ENCODE results near the gene CDKN2AIPNL. TPM values are rescaled to one million over a fixed set of nuclear protein-coding genes. Genes with fewer than 3 reads are reported as not detected.

The CDKN2AIPNL gene
- total RNA-seq, 4 donors from 2014 or later, result 17.9 to 19.9 (median 18.8) TPM

GRCh38 chr5:134397196-134397595 is 14.5 kb downstream of the CDKN2AIPNL start:
- H3K4me3 ChIP-seq, result no peak overlapping the region
- H3K27ac ChIP-seq (replicated peaks in 1 of 4), result no peak overlapping the region
- no peaks in the 10 kb centered on the region for H3K4me1 ChIP-seq
- peaks cover 27 to 85% (median 71%) of the 10 kb centered on the region in 4 donors for H3K36me3 ChIP-seq
- H3K27me3 ChIP-seq, result no peaks in the 10 kb centered on the region
- H3K9me3 ChIP-seq, result no peaks in the 10 kb centered on the region
- DNase-seq (ENCODE audit: extremely low spot score), result no peak
- TF ChIP-seq CTCF (IDR thresholded peaks at IDR 0.05) (no peak), POLR2AphosphoS5 (IDR thresholded peaks at IDR 0.05) (peak in 1 of 2 donors; percentile 19)
- intact Hi-C loops (cut with DNase I), result no loop called here
- WGBS, result 86% methylated on average over 1 of the region's 2 CpGs

GRCh38 chr5:134396274-134396673 is 15.4 kb downstream of the CDKN2AIPNL start:
- intact Hi-C loops (cut with DNase I), result no loop called here
- no peak for DNase-seq (ENCODE audit: extremely low spot score)
- 80% methylated on average over 4 of the region's 4 CpGs for WGBS
- H3K27ac ChIP-seq (replicated peaks in 1 of 4), result no peak overlapping the region
- no peaks in the 10 kb centered on the region for H3K4me1 ChIP-seq
- H3K9me3 ChIP-seq, result no peaks in the 10 kb centered on the region
- peaks cover 31 to 85% (median 74%) of the 10 kb centered on the region in 4 donors for H3K36me3 ChIP-seq
- H3K27me3 ChIP-seq, result no peaks in the 10 kb centered on the region
- no peak for TF ChIP-seq POLR2AphosphoS5 (IDR thresholded peaks at IDR 0.05)
- no peak for TF ChIP-seq EP300 (IDR thresholded peaks at IDR 0.05)
- no peak for TF ChIP-seq CTCF (IDR thresholded peaks at IDR 0.05)
- no peak for TF ChIP-seq POLR2A (IDR thresholded peaks at IDR 0.05; ENCODE audit: low read depth)
- H3K4me3 ChIP-seq, result no peak overlapping the region

- no peak for TF ChIP-seq POLR2AphosphoS5 (IDR thresholded peaks at IDR 0.05)
- Histone ChIP-seq H3K4me3 (no peak overlapping the region), H3K9me3 (no peaks in the 10 kb centered on the region), H3K36me3 (peaks cover 45 to 93% (median 84%) of the 10 kb centered on the region in 4 donors), H3K27ac (replicated peaks in 1 of 4) (no peak overlapping the region), H3K27me3 (no peaks in the 10 kb centered on the region), H3K4me1 (no peaks in the 10 kb centered on the region)
- no peak for DNase-seq (ENCODE audit: extremely low spot score)
- intact Hi-C loops (cut with DNase I), result no loop called here
- 90% methylated on average over 7 of the region's 7 CpGs for WGBS
Observed at GRCh38 chr5:134394932-134395331, 16.7 kb downstream of the CDKN2AIPNL start.

- no peak for DNase-seq (ENCODE audit: extremely low spot score)
- Histone ChIP-seq H3K4me1 (no peaks in the 10 kb centered on the region), H3K36me3 (peaks cover 62 to 100% (median 96%) of the 10 kb centered on the region in 4 donors), H3K4me3 (no peak overlapping the region), H3K9me3 (no peaks in the 10 kb centered on the region), H3K27me3 (no peaks in the 10 kb centered on the region), H3K27ac (replicated peaks in 1 of 4) (no peak overlapping the region)
- no peak for TF ChIP-seq CTCF (IDR thresholded peaks at IDR 0.05)
- WGBS, result 65% methylated on average over 2 of the region's 2 CpGs
- intact Hi-C loops (cut with DNase I), result no loop called here
Observed at GRCh38 chr5:134392301-134392700, 19.4 kb downstream of the CDKN2AIPNL start.

- intact Hi-C loops (cut with DNase I), result no loop called here
- WGBS, result 100% methylated on average over 1 of the region's 1 CpG
- TF ChIP-seq EP300 (IDR thresholded peaks at IDR 0.05), result no peak
- TF ChIP-seq POLR2AphosphoS5 (IDR thresholded peaks at IDR 0.05), result no peak
- TF ChIP-seq CTCF (IDR thresholded peaks at IDR 0.05), result no peak
- TF ChIP-seq POLR2A (IDR thresholded peaks at IDR 0.05; ENCODE audit: low read depth), result no peak
- no peaks in the 10 kb centered on the region for H3K4me1 ChIP-seq
- H3K27ac ChIP-seq (replicated peaks in 1 of 4), result no peak overlapping the region
- H3K27me3 ChIP-seq, result no peaks in the 10 kb centered on the region
- H3K4me3 ChIP-seq, result no peak overlapping the region
- DNase-seq (ENCODE audit: extremely low spot score), result no peak
- H3K36me3 ChIP-seq, result peaks cover 77 to 99% (median 91%) of the 10 kb centered on the region in 4 donors
- no peaks in the 10 kb centered on the region for H3K9me3 ChIP-seq
Observed at GRCh38 chr5:134387443-134387842, 24.2 kb downstream of the CDKN2AIPNL start.
